ENCODE measurements around the gene BCAT1.
"Not testable (repeated sequence)": the region's sequence is repeated elsewhere in the genome, so short reads cannot be mapped to it uniquely, and the experiment has no call there.

The BCAT1 gene

DNA sequence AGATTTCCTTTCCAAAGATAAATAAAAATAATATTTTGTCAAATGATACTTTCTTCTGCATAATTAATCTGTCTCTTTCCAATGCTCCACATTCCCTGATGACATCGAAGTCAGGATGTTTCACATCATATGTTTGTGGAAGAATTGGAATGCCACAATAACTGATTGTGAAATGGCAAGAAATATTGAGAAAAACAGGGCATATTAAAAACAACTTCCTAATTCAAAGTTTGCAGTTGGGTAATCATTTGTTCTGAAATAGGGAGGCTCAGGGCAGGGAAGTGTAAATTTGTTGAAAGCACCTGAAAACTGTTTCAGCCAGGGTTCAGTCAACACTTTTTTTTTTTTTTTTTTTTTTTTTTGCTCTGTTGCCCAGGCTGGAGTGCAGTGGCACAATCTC lies 50.7 kb downstream of the BCAT1 start:
- DNase-seq = no peak

DNA sequence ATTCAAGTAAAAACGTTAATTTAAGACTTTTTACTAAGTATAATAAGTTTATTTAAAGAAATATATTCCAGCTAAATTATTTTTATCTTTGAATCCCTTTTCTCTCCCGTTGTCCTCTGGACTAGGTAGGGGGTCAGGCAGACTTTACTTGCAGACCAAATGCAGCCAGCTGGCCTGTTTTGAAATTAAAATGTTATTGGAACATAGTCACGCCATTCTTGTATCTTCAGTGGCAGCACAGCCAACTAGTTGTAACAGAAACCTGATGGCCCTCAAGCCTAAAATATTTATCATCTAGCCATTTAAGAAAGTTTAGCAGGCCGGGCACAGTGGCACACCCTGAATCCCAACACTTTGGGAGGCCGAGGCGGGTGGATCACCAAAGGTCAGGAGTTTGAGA lies 52.7 kb downstream of the BCAT1 start:
- no peak for DNase-seq

GRCh38 chr12:24895612-24896011 lies 53.3 kb downstream of the BCAT1 start:
- DNase-seq = no peak

DNA sequence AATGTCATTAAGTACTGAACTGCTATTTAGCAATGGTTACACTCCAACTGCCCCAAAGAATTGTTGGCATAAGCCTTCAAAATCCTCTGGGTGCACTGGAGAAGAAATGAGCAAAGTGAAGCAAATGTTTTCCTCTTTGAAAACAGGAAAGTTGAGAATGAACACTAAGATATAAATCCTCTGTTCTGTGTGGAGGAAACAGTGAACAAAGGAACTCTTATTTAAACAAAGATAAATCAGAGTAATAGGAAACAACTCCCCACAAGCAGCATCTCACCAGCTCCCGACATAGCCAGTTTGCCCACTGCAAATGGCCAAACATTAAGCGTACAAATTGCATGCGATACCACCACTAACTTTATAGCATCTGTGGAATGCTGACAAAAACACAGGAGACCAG lies 54.0 kb downstream of the BCAT1 start:
- DNase-seq = no peak

GRCh38 chr12:24890048-24890803 lies 58.7 kb downstream of the BCAT1 start:
- no peak for DNase-seq

DNA sequence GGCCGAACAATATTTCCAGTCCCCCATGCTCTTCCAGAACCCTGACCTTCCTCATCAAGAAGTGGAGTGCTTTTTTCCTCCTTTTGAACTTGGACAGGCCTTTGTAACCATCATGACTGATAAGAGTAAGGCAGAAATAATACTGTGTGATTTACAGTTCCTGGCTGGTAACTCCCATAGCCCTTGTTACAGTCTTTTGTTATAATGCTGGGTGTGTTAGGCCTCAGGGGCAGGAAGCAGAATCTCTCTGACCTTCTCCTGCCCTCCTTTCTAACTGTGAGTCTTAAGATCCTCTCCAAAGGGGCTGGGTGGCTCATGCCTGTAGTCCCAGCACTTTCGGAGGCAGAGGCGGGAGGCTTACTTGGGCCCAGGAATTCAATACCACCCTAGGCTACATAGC lies 59.5 kb downstream of the BCAT1 start:
- DNase-seq = no peak

DNA sequence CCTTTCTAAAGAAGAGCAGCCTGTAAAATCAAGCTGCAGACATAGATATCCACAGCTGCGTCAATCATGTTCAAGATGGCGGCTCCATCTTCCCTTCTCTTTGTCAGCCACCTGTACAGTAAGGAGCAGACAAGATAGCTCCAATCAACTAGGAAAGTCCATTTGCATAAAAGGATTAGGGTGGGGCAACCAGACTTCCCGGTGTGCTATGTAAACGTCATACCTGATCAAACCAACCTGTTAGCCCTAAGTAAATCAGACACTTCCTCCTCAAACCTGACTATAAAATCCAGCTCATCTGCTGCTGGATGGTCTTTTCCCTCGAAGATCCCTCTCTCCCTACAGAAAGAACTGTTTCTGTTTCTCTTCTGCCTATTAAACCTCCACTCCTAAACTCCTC lies 60.1 kb downstream of the BCAT1 start:
- DNase-seq = no peak

DNA sequence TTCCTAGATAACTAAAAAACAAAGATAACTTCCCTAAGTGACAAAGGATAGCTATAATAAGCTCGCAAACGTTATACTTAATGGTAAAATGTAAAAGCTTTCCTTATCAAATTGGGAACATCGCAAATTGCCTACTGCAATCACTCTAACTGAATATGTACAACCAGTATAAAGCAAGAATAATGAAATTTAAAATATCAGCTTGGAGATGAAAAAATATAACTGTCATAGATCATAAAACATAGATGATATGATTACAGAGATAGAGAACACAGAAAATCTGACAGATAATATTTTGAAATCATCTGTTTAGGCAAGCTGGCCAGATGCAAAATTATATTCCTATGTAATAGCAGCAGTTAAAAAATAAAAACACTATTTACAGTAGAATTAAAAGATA lies 64.0 kb downstream of the BCAT1 start:
- no peak for DNase-seq

DNA sequence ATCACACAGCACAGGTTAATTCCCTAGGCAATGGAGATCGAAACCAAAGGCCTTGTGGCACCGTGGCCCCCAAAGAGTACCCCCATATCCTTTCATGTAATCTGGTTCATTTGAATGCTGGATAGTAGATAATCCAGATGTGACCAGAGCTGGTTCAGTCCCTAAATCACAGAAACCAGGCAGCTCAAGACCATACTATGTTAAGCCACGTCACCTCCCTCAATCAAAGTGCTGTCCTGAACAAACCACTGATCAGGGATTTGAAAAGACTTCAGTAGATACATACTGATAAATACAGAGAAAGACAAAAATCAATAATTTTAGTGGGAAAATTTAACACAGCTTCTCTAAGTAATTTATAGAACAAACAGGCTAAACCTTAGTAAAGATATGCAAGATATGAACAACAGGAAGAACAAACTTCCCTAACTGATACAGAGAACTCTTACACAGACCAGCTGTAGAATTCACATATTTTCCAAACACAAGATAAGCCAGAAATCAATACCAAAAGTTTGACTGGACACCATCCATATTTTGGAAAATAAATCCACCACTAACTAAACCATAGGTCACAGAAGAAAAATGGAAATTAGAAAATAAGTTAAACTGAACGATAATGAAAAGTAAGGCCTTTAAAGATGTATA lies 67.1 kb downstream of the BCAT1 start:
- no peak for DNase-seq

GRCh38 chr12:24881227-24881626 lies 67.7 kb downstream of the BCAT1 start:
- no peak for DNase-seq

- DNase-seq = no peak
These were observed 68.2 kb downstream of the BCAT1 start for GRCh38 chr12:24880732-24881131.

- no peak for DNase-seq
These were observed 69.3 kb downstream of the BCAT1 start for GRCh38 chr12:24879644-24880043.

DNA sequence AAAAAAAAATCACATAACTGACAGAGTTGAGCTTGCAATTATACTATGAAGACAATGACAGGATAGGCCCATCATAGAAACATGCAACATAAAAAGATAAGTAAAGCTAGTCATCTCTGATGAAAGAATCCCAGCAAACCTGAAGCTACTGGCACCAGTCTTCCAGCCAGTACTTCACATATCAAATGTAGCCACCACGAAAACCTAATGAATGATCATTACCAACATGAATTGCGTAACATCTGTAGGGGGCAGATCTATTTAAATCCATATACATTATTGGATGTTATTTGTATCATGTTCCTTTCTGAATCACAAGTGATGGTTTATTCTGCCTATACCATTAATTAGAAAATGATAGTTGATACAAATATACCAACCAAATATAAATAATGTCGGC lies 73.9 kb downstream of the BCAT1 start:
- no peak for DNase-seq

- DNase-seq = no peak
These were observed 76.7 kb downstream of the BCAT1 start for GRCh38 chr12:24872211-24872610.

DNA sequence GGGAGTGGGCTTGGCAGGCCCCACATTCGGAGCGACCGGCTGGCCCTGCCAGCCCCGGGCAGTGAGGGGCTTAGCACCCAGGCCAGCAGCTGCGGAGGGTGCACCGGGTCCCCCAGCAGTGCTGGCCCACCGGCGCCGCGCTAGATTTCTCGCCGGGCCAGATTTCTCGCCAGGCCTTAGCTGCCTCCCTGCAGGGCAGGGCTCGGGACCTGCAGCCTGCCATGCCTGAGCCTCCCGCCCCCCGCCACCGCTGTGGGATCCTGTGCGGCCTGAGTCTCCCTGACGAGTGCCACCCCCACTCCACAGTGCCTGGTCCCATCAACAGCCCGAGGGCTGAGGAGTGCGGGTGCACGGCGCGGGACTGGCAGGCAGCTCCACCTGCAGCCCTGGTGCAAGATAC lies 82.8 kb downstream of the BCAT1 start:
- DNase-seq = not testable (repeated sequence)

- DNase-seq = no peak
These were observed 84.1 kb downstream of the BCAT1 start for GRCh38 chr12:24864796-24865125.

GRCh38 chr12:24861766-24862540 lies 86.9 kb downstream of the BCAT1 start:
- DNase-seq = no peak

DNA sequence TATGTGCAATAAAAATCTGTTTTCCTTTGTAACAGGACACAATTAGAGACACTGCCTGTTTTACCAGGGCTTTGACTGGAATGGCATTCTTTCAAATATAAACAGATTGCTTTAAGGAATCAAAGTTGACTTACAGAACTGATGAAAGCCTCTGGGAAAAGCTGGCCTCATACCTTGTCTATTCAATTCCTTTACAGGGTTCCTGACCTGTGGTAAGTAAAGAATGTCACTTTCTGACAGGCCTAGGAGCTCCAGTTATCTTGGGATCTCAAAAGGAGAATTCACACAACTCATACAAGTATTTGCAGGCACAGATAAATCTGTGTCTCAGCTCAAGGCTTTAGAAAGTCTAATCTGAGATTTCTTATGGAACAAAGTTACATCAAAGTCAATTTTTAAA lies 88.4 kb downstream of the BCAT1 start:
- DNase-seq = no peak

- no peak for DNase-seq
These were observed 92.4 kb downstream of the BCAT1 start for GRCh38 chr12:24856541-24856940.

- DNase-seq = no peak
These were observed 94.0 kb downstream of the BCAT1 start for GRCh38 chr12:24854908-24855307.

- DNase-seq = no peak
These were observed 94.9 kb downstream of the BCAT1 start for GRCh38 chr12:24854017-24854416.

DNA sequence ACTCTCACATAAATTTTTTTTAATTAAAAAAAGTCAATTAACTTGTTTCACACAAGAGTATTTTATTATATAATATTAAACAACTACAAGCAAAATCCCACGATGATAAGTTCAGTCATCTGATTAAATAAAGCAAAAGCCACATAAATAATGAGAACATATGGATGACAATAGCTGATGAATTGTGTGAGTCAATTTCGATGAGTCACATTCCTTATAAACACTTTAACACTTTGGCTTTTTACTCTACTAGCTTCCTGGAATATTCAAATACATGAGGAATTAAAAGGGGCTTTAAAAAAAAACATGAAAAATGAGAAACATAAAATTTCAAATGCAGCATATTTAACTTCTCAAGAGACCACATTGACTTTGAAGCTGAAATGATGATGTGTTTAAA lies 95.3 kb downstream of the BCAT1 start:
- no peak for DNase-seq

- no peak for DNase-seq
These were observed 95.8 kb downstream of the BCAT1 start for GRCh38 chr12:24853094-24853493.

GRCh38 chr12:24852420-24852819 lies 96.5 kb downstream of the BCAT1 start:
- no peak for DNase-seq

All from amniotic stem cell (primary cell).